Measurements from ENCODE around the gene TMEM202.
"Not testable (repeated sequence)": the region's sequence is repeated elsewhere in the genome, so short reads cannot be mapped to it uniquely, and the experiment has no call there.

The TMEM202 gene, protein sequence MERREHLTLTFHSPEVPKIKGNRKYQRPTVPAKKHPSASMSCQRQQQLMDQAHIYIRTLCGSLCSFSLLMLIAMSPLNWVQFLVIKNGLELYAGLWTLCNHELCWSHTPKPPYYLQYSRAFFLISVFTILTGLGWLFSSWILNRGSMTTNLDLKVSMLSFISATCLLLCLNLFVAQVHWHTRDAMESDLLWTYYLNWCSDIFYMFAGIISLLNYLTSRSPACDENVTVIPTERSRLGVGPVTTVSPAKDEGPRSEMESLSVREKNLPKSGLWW

DNA sequence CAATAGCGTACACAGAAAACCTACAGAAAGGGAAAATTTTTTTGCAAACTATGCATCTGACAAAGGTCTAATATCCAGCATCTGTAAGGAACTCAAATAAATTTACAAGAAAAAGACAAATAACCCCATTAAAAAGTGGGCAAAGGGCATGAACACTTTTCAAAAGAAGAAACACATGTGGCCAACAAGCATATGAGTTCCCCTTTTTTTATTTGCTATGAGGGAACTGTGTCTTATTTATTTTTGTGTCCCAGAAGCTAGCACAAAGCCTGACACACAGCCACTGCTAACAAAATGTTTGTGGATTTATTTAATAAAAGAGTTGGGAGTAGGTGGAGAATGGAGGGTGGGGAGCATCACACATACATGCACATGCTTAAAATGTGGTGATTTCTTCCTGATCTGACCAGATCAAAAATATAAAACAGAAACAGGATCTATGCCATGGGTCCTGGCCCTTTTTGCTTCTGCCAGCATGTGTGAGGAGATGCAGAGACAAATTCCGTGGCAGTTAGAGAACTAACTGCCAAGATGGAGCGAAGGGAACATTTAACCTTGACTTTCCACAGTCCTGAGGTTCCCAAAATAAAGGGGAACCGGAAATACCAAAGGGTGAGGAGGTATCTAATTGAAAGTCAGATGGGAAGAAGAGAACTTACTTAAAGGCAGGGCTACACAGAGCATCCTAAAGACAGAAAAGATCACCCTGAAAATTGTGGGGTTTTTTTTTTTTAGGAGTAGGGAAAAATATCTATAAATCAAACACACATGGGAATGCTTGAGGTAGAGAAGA, at the start of gene TMEM202:
Gene TMEM202 (plus strand): TSS at position 510 of the 793 bp plus-strand sequence. CDS start 22 bp downstream, at position 532.
- no peak for DNase-seq

DNA sequence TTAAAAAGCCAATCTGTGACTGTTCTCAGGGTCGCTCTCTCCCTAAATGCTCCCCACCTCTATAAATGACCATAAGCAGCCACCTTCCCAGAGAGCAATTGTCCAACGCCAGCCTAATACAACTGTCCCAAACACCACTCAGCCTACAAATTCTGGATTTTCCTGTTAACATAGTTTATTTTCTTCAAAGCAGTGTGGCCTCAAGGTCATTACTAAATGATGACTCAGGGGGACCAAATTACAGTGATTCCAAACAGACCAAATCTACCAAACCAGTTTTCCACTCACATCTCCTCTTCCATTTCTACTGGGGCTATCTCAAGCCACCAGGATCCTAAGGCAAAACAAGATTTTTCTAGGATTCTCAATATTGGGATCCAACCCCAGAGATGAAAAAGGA, 44.8 kb upstream of the TMEM202 start:
- no peak for DNase-seq

DNA sequence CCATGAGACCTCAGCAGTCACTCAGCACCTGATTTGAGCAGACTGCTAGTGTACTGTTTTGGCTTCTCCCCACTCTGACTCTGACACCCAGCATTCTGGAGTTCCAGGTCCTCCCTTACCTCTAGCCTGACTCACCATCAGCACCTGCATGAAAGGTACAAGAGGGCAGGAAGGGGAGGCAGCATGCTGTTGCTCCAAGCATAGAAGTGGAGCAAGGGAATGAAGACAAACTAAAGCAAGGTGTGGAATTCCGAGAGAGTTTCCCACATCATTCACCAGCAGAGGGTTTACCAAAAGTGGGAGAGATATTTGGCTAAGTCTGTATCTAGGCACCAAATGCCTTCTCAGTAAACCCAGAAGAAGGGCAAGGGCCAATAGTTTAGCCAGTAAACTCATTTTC, 43.6 kb upstream of the TMEM202 start:
- DNase-seq = no peak

DNA sequence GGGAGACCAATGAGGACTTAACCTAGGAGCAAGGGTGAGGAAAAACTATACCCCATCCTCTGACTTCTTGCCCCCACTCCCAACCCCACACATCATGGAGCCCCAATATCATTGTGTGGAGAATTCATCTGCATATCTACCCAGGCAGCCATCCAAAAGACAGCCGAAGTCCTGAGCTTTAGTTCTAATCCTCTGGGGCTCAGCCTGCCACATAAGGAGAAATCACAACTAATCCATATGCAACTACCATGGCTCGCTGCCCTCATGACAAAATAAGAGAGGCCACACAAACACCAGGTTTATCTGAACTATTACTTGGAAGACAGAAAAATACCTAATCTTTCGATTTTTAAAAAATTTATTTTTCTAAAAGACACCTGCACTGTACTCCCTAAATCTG, 40.0 kb upstream of the TMEM202 start:
- DNase-seq = no peak

DNA sequence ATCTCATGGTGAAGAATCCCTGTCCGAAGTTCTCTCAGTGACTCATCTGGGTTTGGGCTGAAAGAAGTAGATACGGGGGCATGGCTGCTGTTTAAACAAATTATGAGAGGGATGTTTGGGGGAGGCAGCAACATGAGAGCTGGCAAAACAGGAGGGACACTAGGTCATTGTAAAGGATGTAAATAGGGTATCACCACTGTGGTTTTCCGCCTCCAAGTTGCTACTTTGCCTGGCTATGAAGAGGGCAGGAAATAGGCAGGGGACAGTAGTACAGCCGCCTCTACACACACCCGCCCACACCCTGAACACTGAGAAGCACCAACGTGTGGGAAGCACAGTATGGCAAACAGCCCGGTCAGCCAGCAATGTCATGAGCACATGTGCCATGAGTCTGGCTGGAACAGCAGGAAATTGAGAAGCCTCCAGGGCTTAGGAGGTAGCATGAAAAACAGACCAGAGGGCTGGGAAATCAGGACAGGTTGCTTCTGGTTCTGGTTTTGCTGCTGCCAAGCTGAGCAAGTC, 39.4 kb upstream of the TMEM202 start:
- peak; percentile 25 for DNase-seq

DNA sequence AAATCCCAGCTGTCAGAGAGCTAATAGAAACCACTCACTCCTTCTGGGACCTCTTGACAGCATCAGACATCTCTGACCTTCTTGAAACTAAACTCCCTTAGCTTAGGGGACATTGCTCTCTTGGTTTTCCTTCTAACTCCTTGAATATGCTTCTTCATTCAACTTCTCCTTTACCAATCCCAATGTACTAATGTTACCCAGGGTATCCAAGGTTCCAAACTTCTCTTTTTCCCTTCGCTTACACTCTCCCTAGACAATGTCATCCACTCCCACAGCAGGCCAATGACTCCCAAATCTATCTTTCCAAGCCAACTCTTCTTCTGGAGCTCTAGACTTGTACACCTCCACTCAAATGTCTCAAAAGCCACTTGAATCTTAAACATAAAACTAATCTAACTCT, 36.9 kb upstream of the TMEM202 start:
- no peak for DNase-seq

DNA sequence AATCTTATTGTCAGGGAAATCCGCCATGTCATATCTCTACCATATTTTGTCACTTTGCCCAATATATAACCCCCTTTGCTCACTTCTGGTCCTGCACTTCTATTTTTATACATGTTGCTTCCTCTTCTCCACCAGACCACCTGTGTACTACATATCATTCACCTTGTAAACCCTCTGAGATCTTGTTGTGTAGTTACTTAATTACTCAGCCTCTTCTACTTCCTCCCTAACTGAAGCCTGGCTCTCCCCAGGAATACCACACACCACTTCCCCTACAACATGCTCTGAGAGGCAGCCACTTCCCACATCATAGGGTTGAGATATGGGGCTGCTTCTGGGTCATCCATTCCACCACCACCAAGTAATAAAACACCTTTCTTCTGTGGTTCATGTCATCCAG, 32.3 kb upstream of the TMEM202 start:
- peak; percentile 71 for DNase-seq

DNA sequence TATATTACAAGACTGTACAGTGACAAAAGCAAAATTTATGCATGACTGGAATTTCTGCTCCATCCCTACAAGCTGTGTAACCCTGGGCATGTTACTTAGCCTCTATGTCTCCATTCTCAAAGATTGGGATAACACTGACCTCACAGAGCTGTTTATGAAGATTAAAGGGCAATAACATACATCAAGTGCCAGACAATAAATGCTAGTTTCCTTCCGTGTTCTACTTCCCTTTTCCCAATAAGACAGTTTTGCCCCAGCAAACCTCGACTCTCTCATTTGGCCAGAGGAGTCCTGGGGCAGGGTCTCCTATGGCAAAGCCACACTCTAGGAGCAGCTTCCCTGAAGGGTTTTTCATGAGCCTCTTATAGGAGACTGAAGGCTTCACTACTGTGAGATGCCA, 29.8 kb upstream of the TMEM202 start:
- DNase-seq = no peak

DNA sequence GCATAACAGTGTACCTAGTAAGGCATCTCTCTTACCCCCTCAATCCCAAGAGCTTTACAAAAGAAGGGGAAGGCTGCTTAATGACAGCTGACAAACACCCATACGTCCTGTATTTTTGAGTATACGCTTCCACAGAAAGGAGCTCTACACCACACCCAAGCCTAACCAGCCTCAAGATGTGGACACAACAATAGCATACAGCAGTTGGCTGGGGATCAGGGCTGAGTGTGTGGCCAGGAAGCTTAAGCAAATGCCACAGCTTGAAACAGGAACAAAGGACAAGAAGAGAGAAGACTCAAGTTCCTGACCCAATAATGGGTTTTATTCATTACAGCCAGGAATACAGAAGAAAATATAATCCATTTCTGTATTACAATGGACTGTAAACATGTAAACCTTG, 29.2 kb upstream of the TMEM202 start:
- no peak for DNase-seq

DNA sequence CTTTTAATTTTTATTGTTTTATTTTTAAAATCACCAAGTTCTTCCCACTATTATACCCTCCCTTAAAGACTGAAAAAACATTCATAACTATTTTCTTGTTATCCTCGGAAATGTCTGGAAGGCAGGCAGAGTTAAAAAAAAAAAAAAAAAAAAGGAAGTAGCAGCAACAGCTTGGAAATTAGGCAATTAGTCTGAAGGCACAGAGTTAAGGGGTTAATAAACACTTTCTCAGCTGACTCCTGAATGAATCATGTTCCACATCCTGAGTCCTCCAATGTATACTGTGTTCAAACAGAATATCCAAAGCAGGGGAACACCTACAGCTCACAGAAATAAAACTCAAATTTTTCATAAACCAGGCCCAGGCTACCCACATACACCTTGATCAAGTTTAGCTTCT, 28.1 kb upstream of the TMEM202 start:
- DNase-seq = no peak

DNA sequence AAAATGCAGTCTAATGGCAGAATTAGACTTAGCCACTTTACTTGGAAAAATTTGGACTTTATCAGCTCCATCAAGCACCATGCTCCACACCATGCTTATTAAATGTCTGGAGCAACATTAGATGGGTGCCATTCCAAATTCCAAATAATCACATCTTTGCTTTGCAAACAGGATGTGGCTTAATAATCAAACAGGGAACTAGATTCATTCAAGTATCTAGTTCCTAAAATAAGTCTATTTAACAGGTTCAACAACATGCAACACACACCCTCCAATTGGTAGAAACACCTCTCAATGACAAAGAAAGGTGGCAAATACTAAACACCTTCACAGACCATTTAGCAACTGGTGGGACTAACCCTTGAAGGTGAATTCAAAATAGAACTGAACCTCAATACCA, 25.7 kb upstream of the TMEM202 start:
- DNase-seq = no peak

DNA sequence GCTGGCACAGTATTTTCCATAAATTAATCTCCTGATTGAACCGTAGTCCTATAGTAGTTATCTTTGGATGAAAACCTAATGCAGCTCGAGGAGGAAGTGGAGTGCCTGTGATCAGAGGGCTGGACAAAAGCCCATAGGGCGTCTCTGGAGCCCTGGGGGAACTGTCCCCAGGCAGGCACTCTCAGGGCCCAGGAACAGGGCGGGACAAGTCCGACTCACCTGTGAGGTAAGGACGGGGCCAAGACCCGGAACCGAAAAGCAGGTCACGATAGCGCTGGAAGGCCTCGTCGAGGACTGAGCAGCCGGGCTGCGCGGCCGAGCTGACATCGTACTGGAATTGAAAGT, 22.6 kb upstream of the TMEM202 start:
- DNase-seq = no peak

DNA sequence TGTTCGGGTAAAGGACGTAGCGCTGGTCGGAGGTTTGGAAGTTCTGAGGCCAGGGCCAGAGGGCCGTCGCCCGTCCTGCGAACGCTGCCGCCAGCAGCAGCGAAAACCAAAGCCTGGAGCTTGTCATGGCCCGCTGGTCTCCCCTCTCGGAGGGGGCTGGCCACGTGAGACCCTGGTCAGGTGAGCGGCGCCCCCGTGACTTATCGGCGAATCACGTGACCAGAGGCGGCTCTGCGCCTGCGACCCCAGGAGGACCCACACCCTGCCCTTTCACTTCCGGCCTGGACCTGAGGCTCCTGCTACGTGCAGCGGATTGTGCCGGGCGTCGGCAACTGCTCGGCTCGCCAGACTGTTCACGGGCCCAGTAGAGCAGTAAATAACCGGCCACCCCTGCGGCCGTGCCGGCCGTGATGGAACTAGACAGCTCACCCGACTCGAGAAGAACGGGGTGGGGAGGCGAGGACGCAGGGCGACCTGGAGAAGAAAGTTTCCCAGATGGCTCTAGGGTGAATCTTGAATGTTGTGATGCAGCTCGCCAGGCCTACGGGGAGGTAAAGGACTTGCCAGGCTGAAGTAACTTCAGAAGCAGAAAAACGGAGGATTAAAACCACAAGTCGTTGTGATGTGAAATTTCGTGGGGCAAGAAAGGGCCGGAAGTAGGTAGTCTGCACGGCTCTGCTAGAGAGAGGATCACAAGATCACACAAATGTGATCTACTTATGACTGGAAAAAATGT, 22.1 kb upstream of the TMEM202 start, which contains the start of gene HEXA:
Gene HEXA (minus strand): TSS at position 169 of the 736 bp plus-strand sequence. CDS start 42 bp downstream, at position 127.
- DNase-seq = peak; percentile 96

DNA sequence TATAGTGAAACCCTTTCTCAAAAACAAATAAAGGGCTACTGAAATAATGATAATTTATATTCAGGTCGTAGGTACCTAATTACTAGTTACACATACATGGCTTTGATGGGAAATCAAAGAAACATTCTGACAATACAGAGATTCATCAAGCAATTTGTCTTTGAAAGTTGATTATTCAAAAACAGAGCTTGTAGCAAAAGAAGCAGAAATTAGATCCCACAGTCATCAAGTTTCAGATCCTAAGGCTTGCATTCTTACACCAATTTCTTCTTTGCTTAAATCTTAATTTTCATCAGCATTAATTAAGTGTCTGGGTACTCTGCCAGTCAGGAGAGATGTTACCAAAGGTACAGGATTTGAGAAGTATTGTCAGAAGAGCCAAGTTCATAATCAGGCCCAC, 20.8 kb upstream of the TMEM202 start:
- no peak for DNase-seq

DNA sequence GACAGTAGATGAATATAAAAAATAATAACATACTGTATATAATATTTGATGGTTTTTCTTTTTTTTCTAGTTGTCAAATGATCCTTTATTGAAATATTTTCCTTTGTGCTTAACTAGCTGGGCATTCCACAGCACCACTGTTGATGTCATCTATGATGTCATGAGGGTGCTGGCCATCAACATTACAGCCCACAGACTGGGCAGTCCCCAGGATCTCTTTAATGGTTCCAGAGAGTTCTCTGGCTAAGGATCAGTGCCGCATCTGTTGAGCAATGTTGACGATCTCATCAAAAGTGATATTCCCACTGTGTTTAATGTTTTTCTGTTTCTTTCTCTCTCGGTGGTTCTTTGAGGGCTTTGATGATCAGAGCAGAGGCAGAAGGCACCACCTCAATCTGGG, 19.0 kb upstream of the TMEM202 start:
- DNase-seq = not testable (repeated sequence)

DNA sequence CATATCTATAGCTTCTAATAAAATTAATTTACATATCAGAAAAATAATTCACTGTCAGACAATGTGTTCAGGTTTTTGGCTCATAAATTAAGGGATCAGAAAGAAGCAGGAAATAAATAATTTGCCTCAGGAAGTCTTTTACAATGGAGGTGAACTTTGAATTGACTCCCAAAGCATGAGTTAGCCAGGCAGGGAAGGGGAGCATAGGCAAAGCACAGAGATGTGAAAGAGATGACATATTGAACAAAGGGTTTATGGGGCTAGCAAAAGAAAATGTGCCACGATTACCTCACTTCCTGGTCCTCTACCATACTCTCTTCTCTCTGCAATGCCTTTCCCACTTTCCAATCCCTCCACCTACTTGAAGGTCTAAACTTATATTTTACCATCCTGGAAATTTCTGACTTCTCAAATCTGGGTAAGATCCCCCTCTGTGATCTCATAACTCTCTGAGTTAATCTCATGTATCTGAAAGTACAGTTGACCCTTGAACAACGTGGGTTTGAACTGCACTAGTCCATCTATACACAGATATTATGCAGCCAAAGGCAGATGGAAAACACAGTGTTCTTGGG, 18.2 kb upstream of the TMEM202 start:
- no peak for DNase-seq

DNA sequence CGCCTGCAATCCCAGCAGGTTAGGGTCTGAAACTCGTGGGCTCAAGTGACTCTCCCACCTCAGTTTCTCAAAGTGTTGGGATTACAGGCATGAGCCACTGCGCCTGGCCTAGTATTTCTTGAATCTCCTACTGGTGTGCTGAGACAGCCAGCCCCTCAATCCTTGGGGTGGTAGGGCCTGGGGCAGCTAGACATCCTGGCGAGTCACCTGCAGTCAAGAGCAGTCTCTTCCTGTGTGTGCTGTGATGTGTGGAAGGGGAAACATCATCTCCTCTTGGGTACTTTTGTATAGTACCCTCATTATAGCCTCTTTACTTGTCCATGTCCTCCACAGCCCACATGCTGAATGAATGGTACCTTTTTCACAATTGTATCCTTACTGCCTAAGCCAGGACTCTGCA, 17.4 kb upstream of the TMEM202 start:
- no peak for DNase-seq

DNA sequence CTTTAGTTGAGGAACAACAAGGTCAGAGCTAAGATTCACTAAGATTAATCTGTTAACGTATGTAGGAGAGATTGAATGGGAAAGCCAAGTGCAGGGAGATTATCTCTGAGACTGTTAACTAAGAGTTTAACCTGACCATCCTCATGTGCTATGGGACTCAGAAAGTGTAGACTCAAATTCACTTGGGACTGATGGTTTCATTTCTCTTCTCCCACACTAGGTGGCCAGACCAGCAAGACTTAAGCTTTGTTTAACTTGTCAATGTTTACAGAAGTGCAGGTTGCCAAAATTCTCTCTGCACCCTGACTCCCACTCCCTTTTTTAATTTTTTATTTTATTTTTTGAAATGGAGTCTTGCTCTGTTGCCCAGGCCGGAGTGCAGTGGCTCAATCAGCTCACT, 16.0 kb upstream of the TMEM202 start:
- DNase-seq = no peak

DNA sequence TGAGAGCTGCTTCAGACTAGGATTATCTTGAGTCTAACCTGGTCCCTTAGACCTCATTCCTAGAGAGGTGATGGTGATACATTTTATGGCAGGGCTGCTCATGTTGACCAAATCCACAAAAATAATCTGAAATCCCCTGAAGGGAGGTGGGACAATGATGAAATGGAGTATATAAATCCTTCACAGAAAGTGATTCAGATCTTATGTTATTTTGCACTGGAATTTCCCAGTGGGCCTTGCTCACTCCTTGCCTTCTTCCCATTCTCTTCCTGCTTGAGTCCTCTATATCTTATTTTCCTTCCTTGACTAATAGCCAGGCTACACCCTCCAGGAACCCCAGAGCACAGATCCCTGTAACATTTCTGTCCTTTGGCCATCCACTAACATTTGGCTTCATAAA, 10.4 kb upstream of the TMEM202 start:
- no peak for DNase-seq

DNA sequence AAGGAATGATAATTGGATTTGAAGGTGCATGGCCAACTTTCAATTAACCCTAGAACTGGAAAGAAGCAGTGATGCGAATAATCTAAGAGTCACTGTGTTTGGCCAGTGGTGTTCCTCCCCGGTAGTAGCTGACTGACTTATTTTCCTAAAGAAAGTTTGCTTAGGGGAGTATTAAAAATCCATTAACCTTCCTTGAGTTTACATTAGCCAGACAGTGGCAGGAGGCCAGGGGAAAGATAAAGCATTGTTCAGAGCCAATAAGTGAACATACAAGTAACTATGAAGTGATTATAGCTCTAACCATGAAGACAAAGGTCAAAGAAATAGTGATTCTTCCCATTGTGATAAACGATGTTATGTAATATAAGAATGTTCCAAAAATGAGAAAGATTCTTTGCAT, 8.9 kb upstream of the TMEM202 start:
- DNase-seq = no peak

DNA sequence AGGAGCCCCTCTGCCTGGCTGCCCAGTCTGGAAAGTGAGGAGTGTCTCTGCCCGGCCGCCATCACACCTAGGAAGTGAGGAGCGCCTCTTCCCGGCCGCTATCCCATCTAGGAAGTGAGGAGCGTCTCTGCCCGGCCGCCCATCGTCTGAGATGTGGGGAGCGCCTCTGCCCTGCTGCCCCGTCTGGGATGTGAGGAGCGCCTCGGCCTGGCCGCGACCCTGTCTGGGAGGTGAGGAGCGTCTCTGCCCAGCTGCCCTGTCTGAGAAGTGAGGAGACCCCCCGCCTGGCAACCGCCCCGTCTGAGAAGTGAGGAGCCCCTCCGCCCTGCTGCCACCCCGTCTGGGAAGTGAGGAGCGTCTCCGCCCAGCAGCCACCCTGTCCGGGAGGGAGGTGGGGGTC, 1.8 kb upstream of the TMEM202 start:
- DNase-seq = not testable (repeated sequence)

DNA sequence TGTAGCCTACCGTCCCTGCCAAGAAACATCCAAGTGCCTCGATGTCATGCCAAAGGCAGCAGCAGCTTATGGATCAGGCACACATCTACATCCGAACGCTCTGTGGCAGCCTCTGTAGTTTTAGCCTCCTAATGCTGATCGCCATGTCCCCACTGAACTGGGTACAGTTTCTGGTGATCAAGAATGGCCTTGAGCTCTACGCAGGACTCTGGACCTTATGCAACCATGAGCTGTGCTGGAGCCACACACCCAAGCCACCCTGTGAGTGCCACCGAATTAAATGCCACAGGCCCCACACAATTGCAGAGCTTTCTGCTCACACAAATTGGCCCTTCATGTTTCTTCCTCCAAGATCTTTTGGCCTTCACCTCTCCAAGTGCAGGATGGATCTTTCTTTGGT, 543 bp downstream of the TMEM202 start:
- no peak for DNase-seq

DNA sequence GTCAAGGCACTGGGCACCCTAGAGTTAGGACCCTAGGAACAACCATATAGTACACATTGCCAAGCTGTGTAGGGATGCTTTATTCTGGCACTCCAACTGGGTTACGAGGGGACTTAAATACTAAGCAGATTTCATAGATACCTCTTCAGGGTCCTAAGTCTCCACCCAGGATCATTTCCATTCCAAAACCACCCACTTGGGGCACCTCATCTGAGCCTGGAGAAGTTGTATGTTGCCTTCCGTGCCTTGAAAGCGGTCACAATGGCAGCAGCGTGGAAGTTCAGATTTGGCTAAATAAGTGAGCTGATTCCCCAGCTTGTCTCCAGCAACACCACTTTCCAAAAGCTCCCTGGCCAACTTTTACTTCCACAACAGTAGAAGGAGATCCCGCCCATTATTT, 4.6 kb downstream of the TMEM202 start:
- DNase-seq = no peak

Measured in activated CD4-positive, alpha-beta T cell treated with anti-CD3 and anti-CD28 coated beads, Interleukin-2, Interleukin-6, amounts not matched to agents 100 ng/mL and 50 ng/mL, durations not matched to agents 16 hours and 8 hours (primary cell).